HL-60 (cell line): ENCODE data around the gene SASH1.

ENCODE experiments used
- CTCF ChIP-seq: IDR thresholded peaks from one replicate; pipeline ENCODE4 v1.5.1; 2011; ENCODE audit warnings: low read length, control low read depth, inconsistent platforms; ENCODE audit not compliant: insufficient read depth
- GABPA ChIP-seq: IDR thresholded peaks from 2 replicates; pipeline ENCODE4 v1.6.1; 2012; ENCODE audit warnings: low read depth
- TF ChIP-seq, protein P1 (sequence below): IDR thresholded peaks from 2 replicates; pipeline ENCODE4 v1.6.1; 2012; ENCODE audit warnings: low read depth; ENCODE audit not compliant: insufficient replicate concordance

- TF ChIP-seq, protein P1, sequence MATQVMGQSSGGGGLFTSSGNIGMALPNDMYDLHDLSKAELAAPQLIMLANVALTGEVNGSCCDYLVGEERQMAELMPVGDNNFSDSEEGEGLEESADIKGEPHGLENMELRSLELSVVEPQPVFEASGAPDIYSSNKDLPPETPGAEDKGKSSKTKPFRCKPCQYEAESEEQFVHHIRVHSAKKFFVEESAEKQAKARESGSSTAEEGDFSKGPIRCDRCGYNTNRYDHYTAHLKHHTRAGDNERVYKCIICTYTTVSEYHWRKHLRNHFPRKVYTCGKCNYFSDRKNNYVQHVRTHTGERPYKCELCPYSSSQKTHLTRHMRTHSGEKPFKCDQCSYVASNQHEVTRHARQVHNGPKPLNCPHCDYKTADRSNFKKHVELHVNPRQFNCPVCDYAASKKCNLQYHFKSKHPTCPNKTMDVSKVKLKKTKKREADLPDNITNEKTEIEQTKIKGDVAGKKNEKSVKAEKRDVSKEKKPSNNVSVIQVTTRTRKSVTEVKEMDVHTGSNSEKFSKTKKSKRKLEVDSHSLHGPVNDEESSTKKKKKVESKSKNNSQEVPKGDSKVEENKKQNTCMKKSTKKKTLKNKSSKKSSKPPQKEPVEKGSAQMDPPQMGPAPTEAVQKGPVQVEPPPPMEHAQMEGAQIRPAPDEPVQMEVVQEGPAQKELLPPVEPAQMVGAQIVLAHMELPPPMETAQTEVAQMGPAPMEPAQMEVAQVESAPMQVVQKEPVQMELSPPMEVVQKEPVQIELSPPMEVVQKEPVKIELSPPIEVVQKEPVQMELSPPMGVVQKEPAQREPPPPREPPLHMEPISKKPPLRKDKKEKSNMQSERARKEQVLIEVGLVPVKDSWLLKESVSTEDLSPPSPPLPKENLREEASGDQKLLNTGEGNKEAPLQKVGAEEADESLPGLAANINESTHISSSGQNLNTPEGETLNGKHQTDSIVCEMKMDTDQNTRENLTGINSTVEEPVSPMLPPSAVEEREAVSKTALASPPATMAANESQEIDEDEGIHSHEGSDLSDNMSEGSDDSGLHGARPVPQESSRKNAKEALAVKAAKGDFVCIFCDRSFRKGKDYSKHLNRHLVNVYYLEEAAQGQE, result no peak
- no peak for TF ChIP-seq CTCF
- no peak for TF ChIP-seq GABPA
Observed at GRCh38 chr6:148523048-148523447, 180.4 kb downstream of the SASH1 start.
